MCF 10A (cell line): Measurements from ENCODE around the gene SUGCT. TPM values are rescaled to one million over a fixed set of nuclear protein-coding genes. Genes with fewer than 3 reads are reported as not detected.
"Not testable (repeated sequence)": the region's sequence is repeated elsewhere in the genome, so short reads cannot be mapped to it uniquely, and the experiment has no call there.

Experiments used
- BruUV-seq: library from RNA; stranded (reverse); fragments of 400-500 nt; replicated peaks from 2 replicates; lab custom pipeline; 2021; lab: Mats Ljungman, UMichigan
- CTCF ChIA-PET: fragments of 300-600 bp; sonication (Branson Sonifier 250); formaldehyde crosslinking; extraction: SDS; loops from one replicate; lab custom pipeline; 2021; ENCODE audit warnings: antibody characterized with exemption, inconsistent platforms; lab: Yijun Ruan, JAX
- POLR2A ChIA-PET: fragments of 300-600, 350-650 bp; sonication (Branson Sonifier 250); formaldehyde crosslinking; extraction: SDS; loops from one replicate; lab custom pipeline; 2020; ENCODE audit warnings: antibody characterized with exemption, inconsistent platforms; lab: Yijun Ruan, JAX
- DNase-seq: peaks from one replicate; pipeline ENCODE4 v3.0.0-alpha.2; 2018; ENCODE audit not compliant: unreplicated experiment
- H3K27ac Mint-ChIP-seq: one replicate; pipeline ENCODE4 v1.8.0; 2022; ENCODE audit warnings: mild to moderate bottlenecking, low read depth, mixed read lengths; ENCODE audit not compliant: unreplicated experiment
- H3K27me3 Mint-ChIP-seq: one replicate; pipeline ENCODE4 v1.8.0; 2022; ENCODE audit warnings: mixed read lengths; ENCODE audit not compliant: insufficient read depth, unreplicated experiment
- H3K36me3 Mint-ChIP-seq: one replicate; pipeline ENCODE4 v1.8.0; 2022; ENCODE audit warnings: mild to moderate bottlenecking, moderate library complexity, mixed read lengths; ENCODE audit not compliant: insufficient read depth, unreplicated experiment
- H3K4me1 Mint-ChIP-seq: one replicate; pipeline ENCODE4 v1.8.0; 2022; ENCODE audit warnings: mixed read lengths; ENCODE audit not compliant: insufficient read depth, unreplicated experiment
- H3K4me3 Mint-ChIP-seq: one replicate; pipeline ENCODE4 v1.8.0; 2022; ENCODE audit warnings: mild to moderate bottlenecking, moderate library complexity, mixed read lengths; ENCODE audit not compliant: unreplicated experiment
- H3K9me3 Mint-ChIP-seq: one replicate; pipeline ENCODE4 v1.8.0; 2022; ENCODE audit warnings: mixed read lengths; ENCODE audit not compliant: unreplicated experiment
- intact Hi-C: fragments of 100-400 bp; cut with micrococcal nuclease; formaldehyde crosslinking; loops from 2 replicates; pipeline ENCODE4 v1.14.1; 2022
- total RNA-seq: library from RNA; stranded (reverse); gene quantifications from 2 replicates; pipeline ENCODE4 v1.2.3, GENCODE V29; 2022
- TF ChIP-seq, protein P1 (sequence below): fragments of 200-600 bp; IDR thresholded peaks from one replicate; pipeline ENCODE4 v1.8.0; 2022; ENCODE audit warnings: antibody characterized with exemption, mild to moderate bottlenecking; ENCODE audit not compliant: unreplicated experiment

Gene SUGCT
- total RNA-seq, 1 experiment from 2014 or later, result 25.4 TPM

DNA sequence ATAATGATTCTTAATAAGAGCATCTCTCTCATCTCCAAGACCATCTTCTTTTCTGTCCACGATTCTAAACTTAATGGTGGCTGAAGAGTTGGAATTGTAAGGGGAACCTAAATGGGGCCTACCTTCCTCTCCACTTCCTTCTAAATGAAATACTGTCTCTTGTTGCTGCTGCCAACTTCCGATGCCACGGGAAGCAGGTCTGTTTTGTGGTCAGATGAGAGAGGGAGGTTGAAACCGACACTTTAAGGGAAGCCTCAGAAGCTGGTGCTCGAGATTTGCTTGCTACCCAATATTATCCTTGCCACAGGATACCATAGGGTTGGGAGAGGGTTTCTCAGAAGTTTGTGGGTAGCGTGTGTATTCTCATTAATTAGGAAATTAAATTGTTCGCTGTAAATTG lies 464.1 kb downstream of the SUGCT start:
- BruUV-seq, result no TSS peak
- CTCF ChIA-PET, result interaction anchor here (0.6 kb wide), 1 partner anchor 92 kb away, joined by 3 read pairs; no protein-coding TSS in a partner anchor

DNA sequence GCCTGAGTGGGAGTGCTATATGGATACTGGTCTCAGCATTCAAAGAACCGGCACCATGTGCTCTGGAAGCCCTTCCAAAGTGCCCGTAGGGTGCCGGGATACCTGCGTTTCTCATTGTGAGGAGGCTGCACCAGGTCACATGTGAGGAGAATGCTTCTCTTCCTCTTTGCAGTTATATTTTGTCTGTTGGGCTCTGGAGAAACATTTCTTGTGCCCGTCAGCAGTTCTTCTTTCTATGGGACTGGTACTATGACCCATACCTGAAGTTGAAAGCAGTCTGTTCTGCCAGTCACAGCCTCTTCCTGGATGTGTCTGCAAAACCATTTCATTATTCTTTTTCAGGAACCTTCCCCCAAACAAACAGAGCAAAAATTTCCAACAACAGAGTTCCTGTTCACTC lies 465.0 kb downstream of the SUGCT start:
- intact Hi-C loops, result no loop called here
- no peak overlapping the region for H3K27ac Mint-ChIP-seq
- TF ChIP-seq, protein P1, sequence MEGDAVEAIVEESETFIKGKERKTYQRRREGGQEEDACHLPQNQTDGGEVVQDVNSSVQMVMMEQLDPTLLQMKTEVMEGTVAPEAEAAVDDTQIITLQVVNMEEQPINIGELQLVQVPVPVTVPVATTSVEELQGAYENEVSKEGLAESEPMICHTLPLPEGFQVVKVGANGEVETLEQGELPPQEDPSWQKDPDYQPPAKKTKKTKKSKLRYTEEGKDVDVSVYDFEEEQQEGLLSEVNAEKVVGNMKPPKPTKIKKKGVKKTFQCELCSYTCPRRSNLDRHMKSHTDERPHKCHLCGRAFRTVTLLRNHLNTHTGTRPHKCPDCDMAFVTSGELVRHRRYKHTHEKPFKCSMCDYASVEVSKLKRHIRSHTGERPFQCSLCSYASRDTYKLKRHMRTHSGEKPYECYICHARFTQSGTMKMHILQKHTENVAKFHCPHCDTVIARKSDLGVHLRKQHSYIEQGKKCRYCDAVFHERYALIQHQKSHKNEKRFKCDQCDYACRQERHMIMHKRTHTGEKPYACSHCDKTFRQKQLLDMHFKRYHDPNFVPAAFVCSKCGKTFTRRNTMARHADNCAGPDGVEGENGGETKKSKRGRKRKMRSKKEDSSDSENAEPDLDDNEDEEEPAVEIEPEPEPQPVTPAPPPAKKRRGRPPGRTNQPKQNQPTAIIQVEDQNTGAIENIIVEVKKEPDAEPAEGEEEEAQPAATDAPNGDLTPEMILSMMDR, result no peak
- H3K4me1 Mint-ChIP-seq, result no peaks in the 10 kb centered on the region
- ChIA-PET CTCF (interaction anchor here (0.6 kb wide), 1 partner anchor 93 kb away, joined by 3 read pairs; no protein-coding TSS in a partner anchor), POLR2A (interaction anchor here (0.6 kb wide), 1 partner anchor 173 kb away, joined by 3 read pairs; no protein-coding TSS in a partner anchor)
- H3K4me3 Mint-ChIP-seq, result no peak overlapping the region
- no peaks in the 10 kb centered on the region for H3K27me3 Mint-ChIP-seq
- DNase-seq, result no peak
- no peaks in the 10 kb centered on the region for H3K36me3 Mint-ChIP-seq
- peaks cover 7% of the 10 kb centered on the region for H3K9me3 Mint-ChIP-seq
- BruUV-seq, result no TSS peak

More for the DNA sequence above, 464.1 kb downstream of the SUGCT start:
- TF ChIP-seq, protein P1, result no peak
- Mint-ChIP-seq H3K36me3 (no peaks in the 10 kb centered on the region), H3K27ac (no peak overlapping the region), H3K4me3 (no peak overlapping the region), H3K27me3 (no peaks in the 10 kb centered on the region), H3K4me1 (no peaks in the 10 kb centered on the region), H3K9me3 (peaks cover 7% of the 10 kb centered on the region)
- POLR2A ChIA-PET, result interaction anchor here (0.6 kb wide), 1 partner anchor 172 kb away, joined by 3 read pairs; no protein-coding TSS in a partner anchor
- intact Hi-C loops, result no loop called here
- DNase-seq, result no peak

DNA sequence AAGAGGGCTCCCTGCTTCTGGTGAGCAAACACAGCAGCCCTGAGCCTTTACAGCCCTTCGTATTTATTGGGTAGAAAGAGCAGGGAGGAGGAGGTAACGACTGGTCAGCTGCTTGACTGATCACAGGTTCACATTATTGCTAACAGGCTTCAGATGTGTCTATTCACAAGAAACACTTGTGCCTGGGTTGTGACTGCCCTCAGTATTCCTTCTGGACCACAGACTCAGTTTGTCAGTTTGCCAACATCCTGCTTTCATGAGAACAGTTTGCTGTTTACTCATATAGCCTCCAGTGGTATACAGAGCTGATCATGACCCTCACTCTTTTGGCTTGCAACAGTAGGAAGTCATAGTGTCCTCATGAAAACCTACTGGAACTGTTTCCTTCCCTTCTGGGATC lies 467.5 kb downstream of the SUGCT start:
- H3K4me1 Mint-ChIP-seq, H3K9me3 Mint-ChIP-seq, H3K27ac Mint-ChIP-seq, POLR2A ChIA-PET, H3K27me3 Mint-ChIP-seq, DNase-seq, intact Hi-C loops, H3K36me3 Mint-ChIP-seq, BruUV-seq, H3K4me3 Mint-ChIP-seq, CTCF ChIA-PET: not testable (repeated sequence)

DNA sequence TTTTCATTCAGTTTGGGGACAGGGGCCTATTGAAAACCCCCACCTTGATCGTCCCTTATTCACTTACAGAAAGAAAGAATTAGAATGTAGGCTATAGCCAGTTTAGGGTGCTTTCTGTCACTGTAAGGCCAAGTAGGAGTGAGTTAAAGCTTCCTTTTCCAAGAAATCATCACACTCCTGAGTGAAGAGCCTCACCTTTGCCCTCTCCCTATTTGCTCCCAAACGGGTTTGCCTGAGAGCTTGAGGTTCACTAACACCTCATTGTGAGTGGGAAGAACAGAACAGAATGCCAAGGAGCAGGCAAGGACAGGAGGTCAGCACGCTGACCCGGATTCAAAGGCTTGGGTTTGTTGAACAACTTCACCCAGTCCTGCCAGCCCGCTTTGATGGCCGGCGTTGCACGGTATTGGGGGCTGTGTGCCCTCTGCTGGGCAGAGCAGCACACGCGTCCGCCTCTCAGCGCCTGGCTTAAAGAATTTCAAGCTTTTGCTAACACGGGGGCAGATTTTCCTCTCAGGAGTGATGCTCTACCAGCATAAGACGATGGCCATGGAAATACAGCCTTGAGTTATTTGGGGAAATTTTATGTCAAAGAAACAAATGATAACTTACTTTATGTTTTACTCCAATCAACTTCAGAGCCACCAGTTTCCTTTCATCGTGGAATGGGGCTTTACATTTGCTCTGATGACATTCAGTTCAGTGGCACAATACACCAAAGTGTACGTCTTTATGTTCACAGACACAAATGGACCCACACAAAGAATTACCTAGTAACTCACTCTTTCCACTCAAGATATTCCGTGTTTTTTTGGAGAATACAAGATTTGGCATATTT lies 470.0 kb downstream of the SUGCT start:
- intact Hi-C loops, result no loop called here
- Mint-ChIP-seq H3K9me3 (peaks cover 7% of the 10 kb centered on the region), H3K36me3 (no peaks in the 10 kb centered on the region), H3K27ac (no peak overlapping the region), H3K4me3 (no peak overlapping the region), H3K4me1 (no peaks in the 10 kb centered on the region), H3K27me3 (no peaks in the 10 kb centered on the region)
- TF ChIP-seq, protein P1, result no peak
- BruUV-seq, result no TSS peak
- ChIA-PET POLR2A (no interaction called here), CTCF (no interaction called here)
- DNase-seq, result no peak
